Embryonic facial prominence (tissue), 1 donor: ENCODE results near the gene CANT1.

Experiments used
- DNase-seq: peaks from one replicate; pipeline ENCODE4 v3.0.0-alpha.2; 2016; ENCODE audit errors: extremely low spot score

CANT1 gene

DNA sequence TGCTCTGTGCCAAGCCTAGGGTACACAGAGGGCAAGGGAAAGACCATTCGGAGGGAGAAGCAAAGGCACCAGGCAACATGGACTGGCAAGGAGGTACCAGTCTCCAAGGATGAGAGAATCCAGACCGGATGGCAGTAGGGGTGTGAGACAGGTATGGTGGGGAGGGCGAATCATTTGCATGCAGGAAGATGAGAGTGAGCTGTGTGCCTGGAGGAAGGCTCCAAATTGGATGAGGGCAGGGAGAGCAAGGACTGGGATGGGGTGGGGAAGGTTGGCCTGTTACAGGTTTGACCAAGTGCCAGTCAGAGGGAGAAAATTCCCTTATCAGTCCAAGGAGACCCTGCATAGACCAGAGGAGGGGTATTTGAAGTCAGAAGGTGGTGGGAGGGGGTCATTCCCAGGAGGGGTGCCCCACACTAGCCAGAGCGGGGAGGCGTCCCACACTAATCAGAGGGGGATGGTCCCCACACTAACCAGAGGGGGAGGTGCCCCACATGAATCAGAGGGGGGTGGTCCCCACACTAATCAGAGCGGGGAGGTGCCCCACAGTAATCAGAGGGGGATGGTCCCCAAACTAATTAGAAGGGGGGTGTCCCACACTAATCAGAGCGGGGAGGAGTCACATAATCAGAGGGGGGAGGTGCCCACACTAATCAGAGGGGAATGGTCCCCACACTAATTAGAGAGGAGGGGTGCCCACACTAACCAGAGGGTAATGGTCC, 737 bp downstream of the CANT1 start:
- DNase-seq = no peak

DNA sequence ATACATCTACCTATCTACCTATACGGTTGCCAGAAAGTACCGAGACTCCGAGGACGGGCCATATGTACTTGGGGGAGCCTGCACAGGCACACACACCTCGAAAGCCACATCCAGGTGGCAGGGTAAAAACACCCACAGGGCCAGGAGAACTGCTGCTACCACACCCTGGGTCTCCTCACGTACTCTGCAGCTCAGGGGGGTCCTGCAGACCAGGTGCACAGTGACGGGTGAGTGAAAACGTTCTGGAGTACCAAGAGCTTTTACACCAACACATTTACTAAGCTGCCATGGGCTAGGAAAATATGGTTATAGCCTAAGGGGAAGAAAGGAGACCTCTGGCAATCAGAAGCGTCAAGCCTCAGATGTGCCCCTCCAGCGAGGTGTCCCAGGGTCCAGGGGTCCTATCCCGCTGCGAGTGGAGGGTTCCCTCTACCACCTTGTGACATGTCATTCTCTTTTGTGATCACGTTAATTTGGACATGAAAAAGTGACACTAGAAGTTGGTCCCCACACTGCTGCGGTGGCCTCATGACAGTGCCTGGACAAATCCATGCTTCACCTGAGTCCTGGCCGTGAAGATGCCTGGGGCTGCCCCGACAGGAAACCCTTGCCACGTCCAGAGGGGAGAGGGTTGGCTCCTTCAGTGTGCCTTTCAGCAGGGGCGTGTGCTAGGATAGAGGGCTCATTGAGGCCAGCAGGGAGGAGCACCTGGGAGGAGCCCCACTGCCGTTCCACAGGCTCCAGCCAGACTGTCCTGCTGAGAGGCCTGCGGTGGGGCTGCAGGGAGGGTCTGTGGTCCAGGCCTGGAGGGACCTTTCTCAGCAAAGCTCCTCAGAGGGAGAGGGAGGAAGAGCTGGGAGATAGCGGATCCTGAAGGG, 1.8 kb downstream of the CANT1 start:
- DNase-seq = no peak

DNA sequence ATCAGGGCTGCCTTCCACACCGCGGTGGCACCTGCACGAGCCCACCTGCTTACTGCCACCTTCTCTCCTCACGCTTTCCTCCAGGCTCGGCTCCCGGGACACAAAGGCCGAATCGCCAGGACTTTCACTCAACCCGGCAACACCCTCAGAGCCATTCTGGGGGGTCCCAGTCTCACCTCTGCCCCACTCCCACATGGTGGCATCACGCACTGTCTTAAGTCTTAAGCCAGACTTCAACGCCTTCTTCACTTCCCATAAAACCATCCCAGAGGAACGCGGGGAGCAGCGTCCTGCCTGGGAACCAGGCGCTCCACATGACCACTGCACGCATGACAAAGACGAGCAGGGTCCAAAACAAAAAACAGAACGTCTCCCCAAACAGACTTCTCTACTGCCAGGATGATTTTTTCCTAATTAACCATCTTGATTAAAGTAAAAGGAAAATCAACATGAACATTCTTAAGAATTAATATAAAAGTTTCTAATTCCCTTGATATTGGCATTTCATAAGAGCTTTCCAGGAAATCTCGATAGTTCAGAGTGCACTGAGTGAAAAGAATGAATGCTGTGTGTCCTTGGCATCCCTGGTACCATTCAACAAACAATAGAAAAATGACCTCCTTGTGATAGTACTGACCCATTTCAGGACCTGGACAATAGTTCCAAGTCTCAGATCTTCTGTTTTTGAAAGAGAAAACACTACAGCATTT, 2.6 kb downstream of the CANT1 start:
- no peak for DNase-seq

DNA sequence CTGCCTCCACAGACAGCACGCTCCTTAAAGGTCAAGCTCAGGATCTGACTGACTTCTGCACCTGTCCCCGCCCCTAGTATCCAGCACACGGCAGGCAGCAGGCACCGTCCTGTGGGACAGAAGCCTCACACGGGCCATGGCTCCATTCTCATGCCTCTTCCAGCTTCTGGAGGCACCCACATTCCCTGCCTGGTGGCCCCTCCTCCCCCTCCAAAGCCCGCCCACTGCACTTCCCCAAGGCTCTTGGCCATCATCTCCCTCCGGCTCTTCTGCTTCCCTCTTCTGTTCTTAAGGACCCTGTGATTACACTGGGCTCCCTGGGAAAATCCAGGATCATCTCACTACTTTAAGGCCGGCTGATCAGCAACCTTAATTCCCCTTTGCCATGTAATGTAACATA, 3.5 kb downstream of the CANT1 start:
- no peak for DNase-seq

DNA sequence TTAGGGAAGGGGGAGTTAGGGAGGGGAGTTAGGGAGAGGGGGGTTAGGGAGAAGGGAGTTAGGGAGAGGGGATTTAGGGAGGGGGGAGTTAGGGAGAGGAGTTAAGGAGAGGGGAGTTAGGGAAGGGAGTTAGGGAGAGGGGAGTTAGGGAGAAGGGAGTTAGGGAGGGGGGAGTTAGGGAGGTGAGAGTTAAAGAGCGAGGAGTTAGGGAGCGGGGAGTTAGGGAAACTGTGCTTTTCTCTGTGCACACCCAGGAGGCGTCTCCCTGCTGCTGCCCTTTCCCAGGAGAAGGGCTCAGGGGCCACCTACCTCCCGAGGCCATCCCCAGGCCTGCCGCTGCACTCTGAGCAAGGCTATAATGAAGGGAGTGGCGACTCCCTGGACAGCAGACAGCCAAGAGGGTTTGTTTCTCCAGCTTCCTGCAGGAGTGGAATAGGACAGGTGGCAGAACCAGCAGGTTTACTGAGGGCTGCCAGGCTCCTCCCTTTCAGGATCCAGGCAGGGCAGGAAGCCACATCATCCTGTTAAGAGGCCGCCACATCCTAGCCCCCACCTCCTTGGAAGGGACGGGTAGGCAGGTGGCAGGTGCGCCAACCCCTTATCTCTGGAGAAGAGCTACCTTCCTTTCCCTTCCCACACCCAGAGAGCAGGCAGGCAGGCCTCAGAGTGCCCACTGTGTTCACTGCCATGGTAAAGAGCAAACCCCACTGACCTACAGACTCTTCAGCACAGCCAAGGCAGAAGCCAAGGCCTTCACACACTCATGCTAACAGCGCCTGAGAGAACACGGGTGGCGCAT, 4.3 kb downstream of the CANT1 start:
- DNase-seq = no peak

DNA sequence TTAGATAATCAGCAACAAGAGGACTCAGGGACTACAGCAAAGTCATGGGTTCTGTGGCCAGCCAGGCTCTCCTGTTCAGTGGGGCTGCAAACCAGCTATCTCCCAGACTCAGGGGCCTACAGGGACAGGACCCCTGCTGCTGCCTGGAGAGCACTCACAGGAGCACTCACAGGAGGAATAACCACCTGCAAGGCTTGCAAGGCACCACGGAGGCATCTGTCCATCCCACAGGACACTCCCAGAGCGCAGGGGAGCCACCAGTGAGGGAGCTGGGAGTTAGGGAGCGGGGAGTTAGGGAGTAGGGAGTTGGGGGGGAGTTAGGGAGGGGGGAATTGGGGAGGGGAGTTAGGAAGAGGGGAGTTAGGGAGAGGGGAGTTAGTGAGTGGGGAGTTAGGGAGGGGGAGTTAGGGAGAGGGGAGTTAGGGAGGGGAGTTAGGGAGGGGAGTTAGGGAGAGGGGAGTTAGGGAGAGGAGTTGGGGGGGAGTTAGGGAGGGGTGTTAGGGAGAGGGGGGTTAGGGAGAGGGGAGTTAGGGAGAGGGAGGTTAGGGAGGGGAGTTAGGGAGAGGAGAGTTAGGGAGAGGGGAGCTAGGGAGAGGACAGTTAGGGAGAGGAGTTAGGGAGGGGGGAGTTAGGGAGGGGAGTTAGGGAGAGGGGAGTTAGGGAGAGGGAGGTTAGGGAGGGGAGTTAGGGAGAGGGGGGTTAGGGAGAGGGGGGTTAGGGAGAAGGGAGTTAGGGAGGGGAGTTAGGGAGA, 5.7 kb downstream of the CANT1 start:
- no peak for DNase-seq

DNA sequence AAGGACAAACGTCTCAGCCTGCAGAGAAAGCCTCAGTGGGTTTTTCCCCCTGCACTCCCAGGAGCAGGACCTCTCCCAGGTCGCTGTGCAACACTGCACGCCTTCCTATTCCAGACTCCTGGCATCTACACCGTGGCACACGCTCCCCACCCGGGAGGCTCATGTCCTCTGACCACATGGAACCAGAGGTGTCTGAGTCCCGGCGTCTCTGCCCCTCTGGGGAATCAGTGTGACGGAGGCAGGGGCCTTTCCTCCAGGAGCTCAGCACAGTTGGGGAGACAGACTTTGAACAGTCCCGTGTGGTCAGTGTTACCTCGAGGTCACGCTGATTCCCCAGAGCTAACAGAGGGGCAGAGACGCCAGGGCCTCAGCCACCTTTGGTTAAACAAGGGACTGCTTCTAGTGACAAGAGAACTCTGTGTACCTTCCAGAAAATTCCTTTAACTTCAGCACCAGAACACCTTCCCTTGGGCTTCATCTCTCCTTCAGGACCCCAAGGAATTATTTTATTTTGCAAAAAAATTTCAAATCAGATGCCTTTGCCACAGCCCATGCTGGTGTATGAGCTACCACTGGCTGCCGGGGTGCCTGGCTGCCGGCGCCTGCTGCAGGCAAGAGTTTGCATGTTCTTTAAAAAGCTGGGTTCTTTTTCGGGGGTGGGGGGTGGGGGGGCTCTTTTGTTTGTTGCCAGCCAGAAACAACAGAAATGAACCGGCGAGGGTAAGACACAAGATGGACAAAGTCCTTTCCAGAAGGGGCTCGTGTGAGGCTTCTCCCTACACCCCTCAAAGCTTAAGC, 6.6 kb downstream of the CANT1 start:
- no peak for DNase-seq

DNA sequence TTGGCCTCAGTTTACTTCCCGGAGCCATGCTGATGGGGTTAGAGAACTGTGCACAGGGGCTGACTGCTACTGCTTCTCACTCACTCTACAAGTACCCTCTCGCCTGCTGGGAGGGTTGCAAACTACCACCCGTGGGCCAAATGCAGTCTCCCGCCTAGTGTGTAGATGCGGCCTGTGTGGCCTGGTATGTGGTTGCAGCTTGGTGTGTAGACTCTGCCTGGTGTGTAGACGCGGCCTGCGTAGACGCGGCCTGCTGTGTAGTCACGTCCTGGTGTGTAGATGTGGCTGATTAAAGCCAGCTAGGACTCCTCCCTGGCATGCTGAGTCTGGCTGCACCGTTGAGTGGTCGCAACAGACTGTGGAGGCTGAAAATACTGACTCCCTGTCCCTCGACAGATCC, 7.3 kb downstream of the CANT1 start:
- no peak for DNase-seq

DNA sequence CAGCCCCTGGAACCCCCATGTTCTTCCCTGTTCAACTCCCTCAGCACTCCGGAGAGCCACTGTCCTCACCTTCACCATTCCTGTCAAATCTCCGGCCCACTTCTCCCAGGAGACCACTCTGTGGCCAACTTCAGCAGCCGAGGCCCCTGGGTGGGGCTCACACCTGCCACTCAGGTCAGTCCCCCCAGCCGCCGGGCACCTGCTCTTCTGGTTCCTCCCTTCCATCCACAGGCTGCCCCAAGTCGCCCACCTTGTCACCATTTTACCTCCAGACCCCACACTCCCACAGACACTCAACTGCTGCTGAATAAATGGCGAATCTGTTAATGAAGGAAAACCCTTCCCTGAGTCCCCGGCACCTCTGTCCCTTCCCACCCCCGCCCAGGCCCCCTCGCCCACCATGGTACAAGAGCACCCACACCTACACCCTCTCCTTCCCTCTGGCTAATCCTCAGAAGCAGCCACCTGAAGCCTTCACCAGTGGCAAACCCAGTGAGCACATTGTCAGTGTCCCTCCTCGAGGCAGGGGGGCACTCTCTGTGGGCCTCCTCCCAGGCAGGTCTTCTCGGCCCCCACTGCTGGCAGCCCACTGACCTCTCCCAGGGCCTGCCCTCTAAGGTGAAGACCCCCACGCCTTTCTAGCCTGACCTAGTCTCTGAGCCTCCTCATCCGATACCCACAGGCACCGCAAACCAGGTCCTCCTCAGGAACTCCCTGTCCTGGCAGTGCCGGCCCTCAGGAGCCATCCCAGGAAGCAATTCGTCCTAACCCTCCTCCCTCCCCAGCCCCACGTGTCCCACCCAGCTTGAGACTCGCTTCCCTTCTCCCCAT, 8.2 kb downstream of the CANT1 start:
- no peak for DNase-seq

DNA sequence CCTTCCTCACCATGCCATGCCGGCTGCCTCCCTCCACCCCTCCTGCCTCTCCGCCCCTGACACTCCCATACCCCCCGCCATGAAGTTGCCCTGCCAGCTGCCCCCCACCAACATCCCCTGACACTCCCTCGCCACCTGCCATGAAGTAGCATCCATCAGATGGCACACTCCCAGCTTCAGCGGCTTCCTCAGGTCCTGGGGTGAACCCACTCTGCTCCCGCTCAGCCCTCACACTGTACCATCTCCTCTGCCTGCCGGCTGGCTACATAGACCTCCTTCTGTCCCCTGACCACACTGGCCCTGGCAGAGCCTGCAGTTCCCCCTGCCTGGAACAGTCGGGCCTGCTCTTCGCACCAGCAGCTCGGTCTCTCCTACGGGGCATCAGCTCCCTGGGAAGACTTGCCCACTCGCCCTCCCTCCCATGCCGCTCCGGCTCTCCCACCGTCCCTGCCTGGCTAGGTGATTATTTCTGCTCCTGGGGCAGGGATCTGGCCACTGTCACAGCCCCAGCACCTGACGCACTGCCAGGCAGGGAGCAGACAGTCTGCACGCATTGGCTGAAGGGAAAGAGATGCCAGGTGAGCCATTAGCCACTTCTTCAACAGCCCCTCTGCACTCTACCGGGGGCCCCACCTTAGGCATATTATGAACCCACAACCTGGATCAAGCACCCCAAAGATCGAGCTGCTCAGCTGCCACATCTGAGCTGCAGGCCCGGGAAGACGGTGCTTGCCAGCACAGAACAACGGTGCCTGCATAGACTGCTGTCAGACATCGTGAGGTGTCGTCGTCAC, 9.0 kb downstream of the CANT1 start:
- no peak for DNase-seq

DNA sequence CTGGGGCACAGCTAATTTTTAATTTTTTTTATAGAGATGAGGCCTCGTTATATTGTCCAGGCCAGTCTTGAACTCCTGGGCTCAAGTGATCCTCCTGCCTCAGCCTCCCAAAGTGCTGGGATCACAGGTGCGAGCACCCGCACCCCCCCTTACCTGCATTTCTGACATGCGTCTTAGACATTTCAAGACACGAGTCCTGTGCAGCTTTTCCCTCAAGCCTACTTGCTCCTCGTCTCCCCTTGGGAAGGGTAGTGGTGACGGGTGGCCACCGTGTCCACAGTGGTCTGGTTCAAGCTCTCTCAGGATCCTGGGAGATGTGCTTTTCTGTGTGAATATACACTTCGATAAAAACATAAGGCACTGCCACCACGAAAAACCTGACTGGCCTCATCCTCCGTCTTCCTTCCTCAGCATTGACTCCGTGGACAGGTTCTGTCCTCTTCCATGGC, 9.6 kb downstream of the CANT1 start:
- DNase-seq = no peak

DNA sequence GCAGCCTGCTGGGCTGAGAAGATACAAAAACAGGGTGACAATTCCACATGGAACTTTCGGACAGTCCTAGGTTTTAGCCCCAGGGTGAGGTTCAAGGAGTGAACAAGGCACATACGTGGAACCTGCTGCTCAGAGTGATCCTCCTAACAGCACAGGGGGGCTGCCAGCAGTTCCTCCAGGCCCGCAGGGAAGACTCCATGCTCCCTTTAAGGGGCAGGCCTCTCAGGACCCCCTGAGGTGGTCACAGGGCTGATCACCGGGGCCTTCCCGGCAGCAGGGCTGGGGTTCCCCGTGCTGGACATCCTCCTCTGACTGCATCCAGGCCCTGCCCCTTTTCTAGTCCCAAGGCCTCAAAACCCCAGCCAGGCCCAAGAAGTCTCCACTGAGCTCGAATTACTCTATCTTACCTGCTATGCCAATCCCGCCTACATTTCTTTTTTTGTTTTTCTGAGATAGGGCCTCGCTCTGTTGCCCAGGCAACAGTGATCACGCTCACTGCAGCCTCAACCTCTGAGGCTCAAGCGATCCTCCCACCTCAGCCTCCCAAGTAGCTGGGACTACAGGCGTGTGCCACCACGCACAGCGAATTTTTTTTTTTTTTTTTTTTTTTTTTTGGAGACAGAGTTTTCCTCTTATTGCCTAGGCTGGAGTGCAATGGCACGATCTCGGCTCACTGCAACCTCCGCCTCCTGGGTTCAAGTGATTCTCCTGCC, 10.4 kb downstream of the CANT1 start:
- DNase-seq = no peak

DNA sequence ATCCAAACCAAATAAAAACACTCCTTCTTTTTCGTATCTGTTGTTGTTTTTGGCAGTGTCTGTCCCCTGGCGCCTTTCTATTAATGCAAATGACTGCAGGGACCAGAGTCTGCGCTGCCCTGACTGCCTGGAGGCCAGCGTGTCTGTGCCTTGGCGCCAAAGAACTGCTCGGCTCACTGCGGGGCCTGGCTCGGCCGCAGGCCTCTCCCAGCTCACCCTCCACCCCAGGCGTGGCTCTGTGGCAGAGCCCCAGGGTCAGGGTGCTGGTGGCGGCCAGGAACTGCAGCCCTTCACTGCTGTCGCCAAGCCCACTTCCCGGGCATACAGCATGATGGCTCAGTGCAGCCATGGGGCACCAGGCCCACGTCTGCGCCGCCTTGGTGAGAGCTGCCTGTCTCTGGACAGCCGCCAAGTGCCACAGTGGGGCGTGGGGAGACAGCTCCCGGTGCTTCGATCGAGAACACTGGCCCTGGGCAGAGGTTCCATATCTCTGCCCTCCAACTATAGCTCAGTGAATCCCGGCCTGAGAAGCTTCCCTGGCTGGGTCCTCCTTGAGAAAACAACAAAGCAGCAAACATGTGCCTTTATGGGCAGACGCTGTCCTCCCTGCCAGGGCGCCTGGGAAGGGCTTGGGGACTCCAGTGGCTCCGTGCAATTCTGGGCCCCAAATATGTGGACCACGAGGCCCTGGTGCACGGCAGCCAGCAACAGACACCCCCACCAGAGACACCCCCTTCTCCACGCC, 11.1 kb downstream of the CANT1 start:
- DNase-seq = no peak

DNA sequence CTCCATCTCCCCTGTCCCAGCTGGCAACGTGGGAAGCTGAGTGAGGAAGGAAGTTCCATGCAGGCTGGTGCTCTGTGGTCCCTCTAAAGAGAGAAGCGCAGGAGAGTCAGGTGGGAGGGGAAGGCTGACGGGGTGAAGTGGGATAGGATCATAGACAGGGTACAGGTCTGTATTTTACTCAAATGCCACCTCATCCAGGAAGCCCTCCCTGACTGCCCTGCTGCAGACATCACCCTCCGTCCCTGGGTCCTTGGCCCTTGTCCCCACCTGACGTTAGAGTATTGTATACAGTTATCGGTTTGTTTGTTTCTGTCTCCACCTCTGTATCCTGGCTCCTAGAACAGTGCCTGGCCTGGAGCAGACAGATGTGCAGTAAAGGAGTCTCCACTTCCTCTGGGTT, 11.7 kb downstream of the CANT1 start:
- DNase-seq = no peak

DNA sequence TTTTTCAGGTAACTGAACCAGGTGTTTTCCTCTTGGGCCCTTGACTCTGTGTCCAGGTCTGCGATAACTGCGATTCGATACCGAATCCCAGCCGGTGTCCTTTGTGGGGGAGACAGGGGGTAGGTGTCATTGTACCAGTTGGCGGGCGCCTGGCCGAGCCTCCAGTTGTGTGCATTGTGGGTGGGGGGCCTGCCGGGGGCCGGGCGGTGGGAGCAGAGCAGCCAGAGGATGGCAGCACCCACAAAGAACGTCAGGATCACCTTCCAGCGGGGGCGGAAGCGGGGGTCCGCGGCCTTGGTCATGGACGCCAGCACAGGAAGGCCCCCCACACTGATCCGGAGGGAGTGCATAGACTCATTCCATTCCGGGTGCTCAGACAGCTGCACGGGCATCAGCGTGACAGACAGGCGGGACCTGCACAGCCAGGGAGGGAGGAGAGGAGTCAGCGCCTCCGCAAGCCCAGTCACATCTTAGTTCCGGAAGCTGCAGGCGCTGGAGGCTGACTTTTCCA, 12.3 kb downstream of the CANT1 start:
- DNase-seq = no peak

DNA sequence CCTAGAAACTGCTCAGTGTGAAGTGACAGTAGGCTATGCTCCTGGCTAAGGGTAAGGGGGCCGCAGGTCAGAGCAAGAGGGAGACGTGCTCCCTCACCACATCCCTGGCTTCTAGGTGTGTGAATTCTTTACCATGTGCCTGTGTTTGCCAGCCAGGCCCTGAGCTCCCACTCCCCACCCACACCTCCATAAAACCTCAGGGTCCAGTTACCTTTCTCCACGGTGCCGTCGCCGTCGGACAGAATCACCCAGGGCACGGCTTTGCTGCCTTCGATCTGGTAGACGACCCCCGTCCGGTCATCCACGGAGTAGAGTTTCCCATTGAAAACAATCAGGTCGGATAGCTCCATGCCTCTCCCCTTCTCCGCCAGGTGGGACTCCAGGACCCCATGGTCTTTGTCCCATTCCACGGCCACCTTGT, 12.8 kb downstream of the CANT1 start:
- no peak for DNase-seq
